Cardiac muscle cell (in vitro differentiated cells and primary cell): Measurements from ENCODE around the gene MCAM. TPM values are rescaled to one million over a fixed set of nuclear protein-coding genes. Genes with fewer than 3 reads are reported as not detected.

Experiments
- DNase-seq, 2 donors: peaks; one replicate each; pipeline versions ENCODE4 v3.0.0 to v3.0.0-alpha.2; 2010 to 2017; ENCODE audit warnings: low read depth in 1 of 2, low spot score in 1 of 2
- H3K27ac ChIP-seq: fragments of 200-600 bp; sonication (generic); 2 replicates; pipeline ENCODE4 v1.5.1; 2016
- H3K27me3 ChIP-seq: fragments of 200-600 bp; sonication (generic); 2 replicates; pipeline ENCODE4 v1.6.0; 2016; ENCODE audit warnings: control low read depth
- H3K36me3 ChIP-seq: fragments of 200-600 bp; sonication (generic); 2 replicates; pipeline ENCODE4 v1.5.1; 2016; ENCODE audit warnings: control low read depth
- H3K4me1 ChIP-seq: fragments of 200-600 bp; sonication (generic); 2 replicates; pipeline ENCODE4 v1.8.1; 2017; ENCODE audit warnings: low read depth, mild to moderate bottlenecking, mixed run types
- H3K4me3 ChIP-seq: fragments of 200-600 bp; sonication (generic); 2 replicates; pipeline ENCODE4 v1.5.1; 2016; ENCODE audit warnings: mild to moderate bottlenecking
- H3K9me3 ChIP-seq: fragments of 200-600 bp; sonication (generic); 2 replicates; pipeline ENCODE4 v1.5.1; 2017; ENCODE audit warnings: low read depth, mild to moderate bottlenecking, control low read depth
- polyA plus RNA-seq: library from polyadenylated mRNA; unstranded; fragments of >200 nt; fragmentation: Nextera tagmentation; extraction: Ambion mirVana; gene quantifications from 2 replicates; pipeline ENCODE4 v1.2.1, GENCODE V29; 2016
- total RNA-seq: library from RNA; depleted of rRNA; stranded (reverse); fragments of >200 nt; gene quantifications from 2 replicates; pipeline ENCODE4 v1.2.3, GENCODE V29; 2016
- TF ChIP-seq, protein P1 (sequence below): IDR thresholded peaks from 2 replicates; pipeline ENCODE4 v1.5.1; 2012; ENCODE audit warnings: low read depth, mild to moderate bottlenecking, low read length

MCAM gene
- total and polyA plus RNA-seq, 2 experiments from 2014 or later: 13.8 to 49.3 TPM

DNA sequence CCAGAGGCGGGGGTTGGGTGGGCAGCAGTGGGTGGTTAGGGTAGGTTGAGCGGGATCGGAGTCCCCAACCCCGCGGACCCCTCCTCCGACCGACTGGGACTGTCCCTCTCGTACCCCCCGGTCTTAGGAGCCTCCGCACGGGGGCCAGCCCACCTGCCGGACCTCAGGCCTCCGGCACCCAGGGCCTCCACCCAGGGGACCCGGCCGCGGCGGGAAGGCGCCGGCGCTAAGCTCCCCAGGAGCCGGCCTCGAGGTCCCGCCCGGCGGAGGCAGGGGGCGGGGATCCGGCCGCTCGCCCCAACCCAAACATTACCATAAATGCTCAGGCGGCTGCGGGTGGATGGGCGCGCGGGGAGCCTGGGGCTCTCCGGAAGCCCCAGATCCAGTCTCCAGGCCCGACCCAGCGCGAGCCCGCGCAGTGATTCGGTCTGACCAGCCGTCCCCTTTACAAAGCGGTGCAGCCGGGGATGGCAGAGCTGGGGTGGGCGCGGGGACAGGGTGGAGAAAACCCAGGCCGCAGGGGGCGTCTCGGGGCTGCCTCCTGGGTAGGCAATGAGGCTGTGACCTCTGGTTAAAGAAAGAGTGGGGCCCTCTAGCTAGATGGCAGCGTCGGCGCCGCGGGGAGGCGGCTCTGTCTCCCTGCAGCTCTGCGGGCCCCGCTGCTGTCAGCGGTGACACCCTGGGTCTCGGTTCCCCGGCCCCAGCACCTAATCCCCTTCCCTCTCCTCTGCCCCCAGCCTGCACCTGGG lies 4.0 kb upstream of the MCAM start:
- Histone ChIP-seq H3K27ac (peak overlapping the region; percentile 50), H3K4me1 (peaks cover 54% of the 10 kb centered on the region)
- TF ChIP-seq, protein P1, sequence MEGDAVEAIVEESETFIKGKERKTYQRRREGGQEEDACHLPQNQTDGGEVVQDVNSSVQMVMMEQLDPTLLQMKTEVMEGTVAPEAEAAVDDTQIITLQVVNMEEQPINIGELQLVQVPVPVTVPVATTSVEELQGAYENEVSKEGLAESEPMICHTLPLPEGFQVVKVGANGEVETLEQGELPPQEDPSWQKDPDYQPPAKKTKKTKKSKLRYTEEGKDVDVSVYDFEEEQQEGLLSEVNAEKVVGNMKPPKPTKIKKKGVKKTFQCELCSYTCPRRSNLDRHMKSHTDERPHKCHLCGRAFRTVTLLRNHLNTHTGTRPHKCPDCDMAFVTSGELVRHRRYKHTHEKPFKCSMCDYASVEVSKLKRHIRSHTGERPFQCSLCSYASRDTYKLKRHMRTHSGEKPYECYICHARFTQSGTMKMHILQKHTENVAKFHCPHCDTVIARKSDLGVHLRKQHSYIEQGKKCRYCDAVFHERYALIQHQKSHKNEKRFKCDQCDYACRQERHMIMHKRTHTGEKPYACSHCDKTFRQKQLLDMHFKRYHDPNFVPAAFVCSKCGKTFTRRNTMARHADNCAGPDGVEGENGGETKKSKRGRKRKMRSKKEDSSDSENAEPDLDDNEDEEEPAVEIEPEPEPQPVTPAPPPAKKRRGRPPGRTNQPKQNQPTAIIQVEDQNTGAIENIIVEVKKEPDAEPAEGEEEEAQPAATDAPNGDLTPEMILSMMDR: no peak

DNA sequence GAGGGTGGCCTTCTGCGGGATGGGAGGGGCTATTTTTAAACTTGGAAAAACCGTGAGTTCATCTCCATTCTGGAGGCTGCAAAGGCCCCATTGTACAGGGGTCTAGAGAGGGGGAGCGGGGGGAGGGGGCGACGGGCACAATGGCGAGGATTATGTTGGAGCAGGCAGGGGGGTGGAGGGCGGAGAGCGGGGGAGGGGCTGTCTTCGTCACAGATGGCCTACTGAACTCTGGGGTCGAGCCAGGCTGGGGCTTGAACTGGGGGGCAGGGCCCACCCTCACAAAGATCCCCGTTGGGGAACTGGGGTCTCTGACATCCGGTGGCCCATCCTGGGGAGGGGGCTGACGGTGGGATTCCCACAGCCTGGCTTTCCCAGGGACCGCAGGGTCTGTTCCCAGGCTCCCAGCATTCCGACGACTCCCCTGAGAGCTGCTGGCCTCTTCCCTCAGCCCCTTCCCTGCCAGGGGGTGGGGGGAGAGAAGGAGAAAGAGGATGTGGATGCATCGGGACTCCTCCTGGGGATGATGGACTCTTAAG lies 3.4 kb upstream of the MCAM start:
- DNase-seq: peak in 1 of 2 donors; percentile 48
- H3K27me3 ChIP-seq: peaks cover 14% of the 10 kb centered on the region
- H3K9me3 ChIP-seq: no peaks in the 10 kb centered on the region
- H3K4me3 ChIP-seq: no peak overlapping the region
- H3K4me1 ChIP-seq: peaks cover 58% of the 10 kb centered on the region
- H3K36me3 ChIP-seq: no peaks in the 10 kb centered on the region
- TF ChIP-seq, protein P1: no peak
- no peak overlapping the region for H3K27ac ChIP-seq

More for the DNA sequence above, 4.0 kb upstream of the MCAM start:
- Histone ChIP-seq H3K9me3 (no peaks in the 10 kb centered on the region), H3K27me3 (peaks cover 7% of the 10 kb centered on the region), H3K36me3 (no peaks in the 10 kb centered on the region), H3K4me3 (peak overlapping the region; percentile 9)
- DNase-seq: peak; percentile 65 to 79

DNA sequence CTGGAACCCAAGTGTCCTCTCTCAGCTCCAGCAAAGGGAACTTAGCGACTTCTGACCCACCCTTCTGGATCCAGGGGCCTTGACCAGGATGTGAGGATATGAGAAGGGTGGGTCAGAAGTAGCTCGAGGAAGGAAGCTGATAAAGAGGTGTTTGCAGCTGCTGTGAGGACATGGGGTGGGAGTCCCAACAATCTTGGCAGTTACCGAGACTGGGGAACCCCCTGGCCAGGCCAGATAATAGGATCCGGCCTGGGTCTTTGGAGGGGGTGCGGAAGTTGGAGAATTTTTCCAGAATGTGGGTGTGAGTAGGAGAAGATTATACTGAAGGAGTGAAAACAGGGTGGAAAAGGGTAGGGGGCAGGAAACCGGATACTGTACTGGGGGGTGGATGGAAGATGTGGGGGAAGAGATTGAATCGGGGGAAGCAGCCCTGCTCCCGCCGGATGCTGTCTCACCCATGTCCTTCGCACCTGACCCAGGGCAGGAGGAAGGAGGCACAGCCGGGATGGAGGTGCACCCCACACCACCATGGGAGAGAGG lies 2.8 kb upstream of the MCAM start:
- Histone ChIP-seq H3K27ac (no peak overlapping the region), H3K9me3 (no peaks in the 10 kb centered on the region)
- no peak for DNase-seq

DNA sequence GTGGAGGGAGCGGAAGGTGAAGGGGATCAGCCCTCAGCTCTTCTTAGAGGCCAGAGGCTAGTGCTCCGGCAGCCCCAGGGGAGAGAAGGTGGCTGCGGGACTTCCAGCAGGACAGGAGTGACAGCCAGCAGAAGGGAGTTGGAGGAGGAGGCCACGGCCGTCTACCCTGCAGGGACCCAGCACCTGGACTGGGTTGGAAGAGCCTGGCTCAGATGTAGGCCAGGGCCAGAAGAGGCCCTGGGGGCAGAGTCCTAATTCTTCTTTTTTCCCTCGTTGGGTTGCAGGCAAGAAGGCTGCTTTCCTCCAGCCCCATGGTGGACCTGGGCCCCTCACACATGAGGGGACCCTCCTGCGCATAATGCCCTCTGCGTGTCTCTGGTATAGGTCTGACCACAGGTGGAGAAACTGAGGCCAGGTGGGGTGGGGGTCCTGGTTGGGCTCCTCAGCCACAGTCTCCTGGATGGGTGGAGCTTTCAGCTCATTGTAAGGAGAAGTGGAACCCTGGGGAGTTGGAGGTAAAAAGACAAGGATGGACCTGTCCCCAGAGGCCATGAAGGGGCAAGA lies 2.3 kb upstream of the MCAM start:
- DNase-seq: no peak
- Histone ChIP-seq H3K36me3 (no peaks in the 10 kb centered on the region), H3K27ac (no peak overlapping the region), H3K4me3 (no peak overlapping the region), H3K9me3 (no peaks in the 10 kb centered on the region), H3K27me3 (peaks cover 24% of the 10 kb centered on the region), H3K4me1 (peaks cover 55% of the 10 kb centered on the region)
- TF ChIP-seq, protein P1: no peak

More for the DNA sequence above, 2.8 kb upstream of the MCAM start:
- Histone ChIP-seq H3K4me1 (peaks cover 58% of the 10 kb centered on the region), H3K4me3 (no peak overlapping the region), H3K36me3 (no peaks in the 10 kb centered on the region), H3K27me3 (peaks cover 19% of the 10 kb centered on the region)
- TF ChIP-seq, protein P1: no peak

DNA sequence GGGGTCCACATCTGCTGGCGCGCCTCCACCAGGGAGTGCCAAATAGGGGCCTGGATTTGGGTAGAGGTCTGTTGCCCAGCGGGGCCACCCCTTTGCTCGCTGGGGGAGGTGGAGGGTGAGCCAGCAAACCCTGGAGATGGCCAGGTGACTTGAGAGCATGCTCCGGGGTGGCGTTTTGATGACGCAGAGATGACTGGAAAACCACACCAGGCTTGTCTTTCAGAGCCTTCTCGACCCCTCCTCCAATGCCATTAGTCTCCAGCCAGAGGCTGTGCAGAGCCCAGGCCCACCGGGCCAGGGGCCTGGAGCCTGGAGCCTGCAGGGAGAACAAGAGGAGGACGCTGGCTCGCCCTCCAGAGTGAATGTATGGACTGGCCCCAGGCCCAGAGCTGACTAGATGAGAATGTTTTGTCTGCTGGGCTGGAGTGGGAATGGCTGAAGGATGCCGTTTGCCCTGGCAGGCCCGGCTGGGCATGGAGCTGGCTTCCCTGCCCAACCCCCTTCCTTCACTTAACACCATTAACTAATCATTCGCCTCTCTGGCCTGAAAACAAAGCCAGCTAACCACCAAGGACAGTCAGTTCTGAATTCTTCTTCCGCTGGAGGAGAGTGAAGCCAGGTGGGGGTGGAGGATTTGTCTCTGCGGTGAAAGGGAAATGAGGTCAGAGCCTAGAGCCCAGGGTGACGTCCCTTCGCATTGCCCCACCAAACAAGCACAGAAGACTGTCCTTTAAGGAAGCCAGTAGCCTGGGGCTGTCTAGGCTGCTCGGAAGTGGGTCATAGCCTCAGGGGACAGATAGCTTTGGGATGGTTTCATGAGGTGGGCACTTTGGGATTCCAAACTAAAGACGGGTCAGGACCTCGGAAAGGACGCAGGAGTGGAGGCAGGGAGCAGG lies 1.6 kb upstream of the MCAM start:
- Histone ChIP-seq H3K4me1 (peaks cover 50% of the 10 kb centered on the region), H3K4me3 (no peak overlapping the region), H3K9me3 (no peaks in the 10 kb centered on the region), H3K27ac (peak overlapping the region; percentile 12), H3K36me3 (no peaks in the 10 kb centered on the region), H3K27me3 (peaks cover 24% of the 10 kb centered on the region)
- peak; percentile 39 to 85 for DNase-seq
- TF ChIP-seq, protein P1: no peak
